HG02610 (cell line): ENCODE results near the gene MRPS11.
A peak's percentile ranks its signal among the peaks of the same experiment; 100 is the strongest.
"Not testable (repeated sequence)": the region's sequence is repeated elsewhere in the genome, so short reads cannot be mapped to it uniquely, and the experiment has no call there.

Experiments
- ATAC-seq: cut with Tn5 transposase; IDR thresholded peaks from one replicate; pipeline ENCODE4 v1.9.1; 2021; ENCODE audit warnings: mild to moderate bottlenecking, moderate library complexity; ENCODE audit not compliant: unreplicated experiment

MRPS11 gene

GRCh38 chr15:88467073-88467934 lies at the start of gene MRPS11, which contains the start of gene MRPL46:
TSS of gene MRPS11 (plus strand) at chr15:88467708. CDS start at chr15:88467718, 10 bp downstream.
TSS of gene MRPL46 (minus strand) at chr15:88467388. CDS start at chr15:88467377, 11 bp downstream.
- ATAC-seq: peak; percentile 82

GRCh38 chr15:88419830-88420229 lies 47.7 kb upstream of the MRPS11 start:
- peak; percentile 96 for ATAC-seq

GRCh38 chr15:88423331-88423730 lies 44.2 kb upstream of the MRPS11 start:
- no peak for ATAC-seq

GRCh38 chr15:88426304-88426703 lies 41.2 kb upstream of the MRPS11 start:
- ATAC-seq: no peak

GRCh38 chr15:88428053-88428452 lies 39.5 kb upstream of the MRPS11 start:
- no peak for ATAC-seq

- ATAC-seq: no peak
Observed at GRCh38 chr15:88428805-88429605, 38.5 kb upstream of the MRPS11 start.

GRCh38 chr15:88430051-88430450 lies 37.5 kb upstream of the MRPS11 start:
- ATAC-seq: no peak

GRCh38 chr15:88431441-88431840 lies 36.1 kb upstream of the MRPS11 start:
- no peak for ATAC-seq

- ATAC-seq: no peak
Observed at GRCh38 chr15:88433046-88433685, 34.3 kb upstream of the MRPS11 start.

GRCh38 chr15:88434106-88434505 lies 33.4 kb upstream of the MRPS11 start:
- ATAC-seq: not testable (repeated sequence)

GRCh38 chr15:88438181-88438580 lies 29.3 kb upstream of the MRPS11 start:
- no peak for ATAC-seq

- ATAC-seq: no peak
Observed at GRCh38 chr15:88440021-88440420, 27.5 kb upstream of the MRPS11 start.

GRCh38 chr15:88441076-88441730 lies 26.3 kb upstream of the MRPS11 start:
- ATAC-seq: no peak

- ATAC-seq: no peak
Observed at GRCh38 chr15:88447206-88447605, 20.3 kb upstream of the MRPS11 start.

- no peak for ATAC-seq
Observed at GRCh38 chr15:88447741-88448140, 19.8 kb upstream of the MRPS11 start.

GRCh38 chr15:88448991-88449461 lies 18.5 kb upstream of the MRPS11 start:
- no peak for ATAC-seq

GRCh38 chr15:88449581-88449980 lies 17.9 kb upstream of the MRPS11 start:
- no peak for ATAC-seq

- peak; percentile 47 for ATAC-seq
Observed at GRCh38 chr15:88450125-88450798, 17.2 kb upstream of the MRPS11 start.

GRCh38 chr15:88453651-88454050 lies 13.9 kb upstream of the MRPS11 start:
- ATAC-seq: no peak

- ATAC-seq: no peak
Observed at GRCh38 chr15:88454236-88454635, 13.3 kb upstream of the MRPS11 start.
